HepG2 (cell line): ENCODE data around the gene CDH2. TPM values are rescaled to one million over a fixed set of nuclear protein-coding genes. Genes with fewer than 3 reads are reported as not detected.

Source experiments
- BHLHE40 ChIP-seq: IDR thresholded peaks from 2 replicates; pipeline ENCODE4 v1.6.1; 2011; ENCODE audit warnings: low read length, improper control_type of control experiment
- ELF3 ChIP-seq: IDR thresholded peaks from 2 replicates; pipeline ENCODE4 v1.6.1; 2016; ENCODE audit warnings: missing genetic modification reagents, missing compliant biosample characterization
- EZH2 ChIP-seq: conservative IDR thresholded peaks from 2 replicates; pipeline ENCODE4 v1.6.1; 2012; ENCODE audit warnings: mild to moderate bottlenecking, low read depth, low read length, moderate library complexity
- KDM1A ChIP-seq: IDR thresholded peaks from 2 replicates; pipeline ENCODE4 v1.6.1; 2016; ENCODE audit warnings: missing compliant biosample characterization
- NCOA5 ChIP-seq: sonication (generic); formaldehyde crosslinking; IDR thresholded peaks from 2 replicates; pipeline ENCODE4 v1.4.0; 2020; ENCODE audit warnings: missing genetic modification reagents
- PRMT3 ChIP-seq: sonication (generic); formaldehyde crosslinking; IDR thresholded peaks from 2 replicates; pipeline ENCODE4 v1.8.1; 2022; ENCODE audit warnings: low read depth, mild to moderate bottlenecking, moderate library complexity, missing genetic modification reagents, borderline replicate concordance
- RBM39 ChIP-seq: fragments of 200-400 bp; formaldehyde crosslinking; IDR thresholded peaks from one replicate; pipeline ENCODE4 v1.6.1; 2018; ENCODE audit warnings: antibody characterized with exemption, mild to moderate bottlenecking, low read depth, low read length; ENCODE audit not compliant: poor library complexity, severe bottlenecking
- TBL1XR1 ChIP-seq: fragments of 150-350 bp; IDR thresholded peaks from 2 replicates; pipeline ENCODE4 v1.6.1; 2014; ENCODE audit warnings: borderline replicate concordance, low read length; ENCODE audit not compliant: partially characterized antibody
- TBP ChIP-seq: sonication (generic); formaldehyde crosslinking; IDR thresholded peaks from 2 replicates; pipeline ENCODE4 v1.5.0; 2020; ENCODE audit warnings: missing genetic modification reagents
- TEAD3 ChIP-seq: optimal IDR thresholded peaks from 2 replicates; pipeline ENCODE3; 2016; ENCODE audit warnings: borderline replicate concordance
- ZFP36L1 ChIP-seq: sonication (generic); formaldehyde crosslinking; IDR thresholded peaks from 2 replicates; pipeline ENCODE4 v1.8.0; 2022; ENCODE audit warnings: mild to moderate bottlenecking, missing genetic modification reagents, moderate library complexity
- ZNF326 ChIP-seq: sonication (generic); formaldehyde crosslinking; IDR thresholded peaks from 2 replicates; pipeline ENCODE4 v1.4.0; 2020; ENCODE audit warnings: missing genetic modification reagents, borderline replicate concordance
- ZNF766 ChIP-seq: sonication (generic); formaldehyde crosslinking; IDR thresholded peaks from 2 replicates; pipeline ENCODE4 v1.5.0; 2020; ENCODE audit warnings: missing genetic modification reagents, borderline replicate concordance
- ZNF790 ChIP-seq: sonication (generic); formaldehyde crosslinking; IDR thresholded peaks from 2 replicates; pipeline ENCODE4 v1.8.0; 2022; ENCODE audit warnings: missing genetic modification reagents, mild to moderate bottlenecking, borderline replicate concordance
- polyA plus RNA-seq, 8 experiments: library from polyadenylated mRNA; depleted of rRNA in 3 of 8; stranded (reverse) in 7 of 8; unstranded in 1 of 8; fragments of >200 nt; fragmentation: Illumina TruSeq in 4 of 8; extraction: Trizol in 4 of 8; gene quantifications; 2 replicates each; pipeline versions ENCODE4 v1.2.1 to v1.2.3, GENCODE V29; 2011 to 2016; ENCODE audit warnings: low read depth in 4 of 8, missing spikeins in 1 of 8, mixed read lengths in 1 of 8; ENCODE audit not compliant: insufficient read depth in 1 of 8
- total RNA-seq, 5 experiments: library from RNA; depleted of rRNA; stranded (reverse); fragments of >200 nt; fragmentation: Illumina TruSeq; extraction: Trizol; gene quantifications; 2 replicates each; pipeline ENCODE4 v1.2.3, GENCODE V29; 2016; ENCODE audit warnings: low read depth in 1 of 5
- TF ChIP-seq, protein P1 (sequence below), 2 experiments: IDR thresholded peaks; 2 replicates each; pipeline ENCODE4 v1.6.1; 2011 to 2012; ENCODE audit warnings: low read length in 2 of 2, borderline replicate concordance in 1 of 2, low read depth in 1 of 2, mild to moderate bottlenecking in 1 of 2, moderate library complexity in 1 of 2
- TF ChIP-seq, protein P2 (sequence below): sonication (generic); formaldehyde crosslinking; IDR thresholded peaks from 2 replicates; pipeline ENCODE4 v1.4.0; 2020; ENCODE audit warnings: missing genetic modification reagents
- TF ChIP-seq, protein P3 (sequence below): sonication (generic); formaldehyde crosslinking; IDR thresholded peaks from 2 replicates; pipeline ENCODE4 v1.4.0; 2020; ENCODE audit warnings: missing genetic modification reagents, mild to moderate bottlenecking, borderline replicate concordance

Gene CDH2
- total and polyA plus RNA-seq, 2 of the 13 experiments (the other 11 are each of a cell fraction or from before 2014, with no cell fraction given): 18.6 to 36.1 TPM

- TF ChIP-seq, protein P1, sequence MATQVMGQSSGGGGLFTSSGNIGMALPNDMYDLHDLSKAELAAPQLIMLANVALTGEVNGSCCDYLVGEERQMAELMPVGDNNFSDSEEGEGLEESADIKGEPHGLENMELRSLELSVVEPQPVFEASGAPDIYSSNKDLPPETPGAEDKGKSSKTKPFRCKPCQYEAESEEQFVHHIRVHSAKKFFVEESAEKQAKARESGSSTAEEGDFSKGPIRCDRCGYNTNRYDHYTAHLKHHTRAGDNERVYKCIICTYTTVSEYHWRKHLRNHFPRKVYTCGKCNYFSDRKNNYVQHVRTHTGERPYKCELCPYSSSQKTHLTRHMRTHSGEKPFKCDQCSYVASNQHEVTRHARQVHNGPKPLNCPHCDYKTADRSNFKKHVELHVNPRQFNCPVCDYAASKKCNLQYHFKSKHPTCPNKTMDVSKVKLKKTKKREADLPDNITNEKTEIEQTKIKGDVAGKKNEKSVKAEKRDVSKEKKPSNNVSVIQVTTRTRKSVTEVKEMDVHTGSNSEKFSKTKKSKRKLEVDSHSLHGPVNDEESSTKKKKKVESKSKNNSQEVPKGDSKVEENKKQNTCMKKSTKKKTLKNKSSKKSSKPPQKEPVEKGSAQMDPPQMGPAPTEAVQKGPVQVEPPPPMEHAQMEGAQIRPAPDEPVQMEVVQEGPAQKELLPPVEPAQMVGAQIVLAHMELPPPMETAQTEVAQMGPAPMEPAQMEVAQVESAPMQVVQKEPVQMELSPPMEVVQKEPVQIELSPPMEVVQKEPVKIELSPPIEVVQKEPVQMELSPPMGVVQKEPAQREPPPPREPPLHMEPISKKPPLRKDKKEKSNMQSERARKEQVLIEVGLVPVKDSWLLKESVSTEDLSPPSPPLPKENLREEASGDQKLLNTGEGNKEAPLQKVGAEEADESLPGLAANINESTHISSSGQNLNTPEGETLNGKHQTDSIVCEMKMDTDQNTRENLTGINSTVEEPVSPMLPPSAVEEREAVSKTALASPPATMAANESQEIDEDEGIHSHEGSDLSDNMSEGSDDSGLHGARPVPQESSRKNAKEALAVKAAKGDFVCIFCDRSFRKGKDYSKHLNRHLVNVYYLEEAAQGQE (IDR thresholded peaks at IDR 0.05; ENCODE audit: borderline replicate concordance in 1 of 2, low read depth in 1 of 2, low read length in 2 of 2): no peak
- TF ChIP-seq ELF3 (CRISPR knock-in tag) (no peak), ZNF766 (CRISPR knock-in tag) (no peak), ZFP36L1 (no peak), TBP (no peak), RBM39 (no peak), PRMT3 (CRISPR knock-in tag) (no peak), TBL1XR1 (no peak), KDM1A (no peak), BHLHE40 (no peak), ZNF326 (no peak), EZH2 (no peak), ZNF790 (CRISPR knock-in tag) (no peak), TEAD3 (CRISPR knock-in tag) (no peak), NCOA5 (CRISPR knock-in tag) (no peak)
- TF ChIP-seq, protein P2, sequence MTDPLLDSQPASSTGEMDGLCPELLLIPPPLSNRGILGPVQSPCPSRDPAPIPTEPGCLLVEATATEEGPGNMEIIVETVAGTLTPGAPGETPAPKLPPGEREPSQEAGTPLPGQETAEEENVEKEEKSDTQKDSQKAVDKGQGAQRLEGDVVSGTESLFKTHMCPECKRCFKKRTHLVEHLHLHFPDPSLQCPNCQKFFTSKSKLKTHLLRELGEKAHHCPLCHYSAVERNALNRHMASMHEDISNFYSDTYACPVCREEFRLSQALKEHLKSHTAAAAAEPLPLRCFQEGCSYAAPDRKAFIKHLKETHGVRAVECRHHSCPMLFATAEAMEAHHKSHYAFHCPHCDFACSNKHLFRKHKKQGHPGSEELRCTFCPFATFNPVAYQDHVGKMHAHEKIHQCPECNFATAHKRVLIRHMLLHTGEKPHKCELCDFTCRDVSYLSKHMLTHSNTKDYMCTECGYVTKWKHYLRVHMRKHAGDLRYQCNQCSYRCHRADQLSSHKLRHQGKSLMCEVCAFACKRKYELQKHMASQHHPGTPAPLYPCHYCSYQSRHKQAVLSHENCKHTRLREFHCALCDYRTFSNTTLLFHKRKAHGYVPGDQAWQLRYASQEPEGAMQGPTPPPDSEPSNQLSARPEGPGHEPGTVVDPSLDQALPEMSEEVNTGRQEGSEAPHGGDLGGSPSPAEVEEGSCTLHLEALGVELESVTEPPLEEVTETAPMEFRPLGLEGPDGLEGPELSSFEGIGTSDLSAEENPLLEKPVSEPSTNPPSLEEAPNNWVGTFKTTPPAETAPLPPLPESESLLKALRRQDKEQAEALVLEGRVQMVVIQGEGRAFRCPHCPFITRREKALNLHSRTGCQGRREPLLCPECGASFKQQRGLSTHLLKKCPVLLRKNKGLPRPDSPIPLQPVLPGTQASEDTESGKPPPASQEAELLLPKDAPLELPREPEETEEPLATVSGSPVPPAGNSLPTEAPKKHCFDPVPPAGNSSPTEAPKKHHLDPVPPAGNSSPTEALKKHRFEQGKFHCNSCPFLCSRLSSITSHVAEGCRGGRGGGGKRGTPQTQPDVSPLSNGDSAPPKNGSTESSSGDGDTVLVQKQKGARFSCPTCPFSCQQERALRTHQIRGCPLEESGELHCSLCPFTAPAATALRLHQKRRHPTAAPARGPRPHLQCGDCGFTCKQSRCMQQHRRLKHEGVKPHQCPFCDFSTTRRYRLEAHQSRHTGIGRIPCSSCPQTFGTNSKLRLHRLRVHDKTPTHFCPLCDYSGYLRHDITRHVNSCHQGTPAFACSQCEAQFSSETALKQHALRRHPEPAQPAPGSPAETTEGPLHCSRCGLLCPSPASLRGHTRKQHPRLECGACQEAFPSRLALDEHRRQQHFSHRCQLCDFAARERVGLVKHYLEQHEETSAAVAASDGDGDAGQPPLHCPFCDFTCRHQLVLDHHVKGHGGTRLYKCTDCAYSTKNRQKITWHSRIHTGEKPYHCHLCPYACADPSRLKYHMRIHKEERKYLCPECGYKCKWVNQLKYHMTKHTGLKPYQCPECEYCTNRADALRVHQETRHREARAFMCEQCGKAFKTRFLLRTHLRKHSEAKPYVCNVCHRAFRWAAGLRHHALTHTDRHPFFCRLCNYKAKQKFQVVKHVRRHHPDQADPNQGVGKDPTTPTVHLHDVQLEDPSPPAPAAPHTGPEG: no peak
- TF ChIP-seq, protein P3, sequence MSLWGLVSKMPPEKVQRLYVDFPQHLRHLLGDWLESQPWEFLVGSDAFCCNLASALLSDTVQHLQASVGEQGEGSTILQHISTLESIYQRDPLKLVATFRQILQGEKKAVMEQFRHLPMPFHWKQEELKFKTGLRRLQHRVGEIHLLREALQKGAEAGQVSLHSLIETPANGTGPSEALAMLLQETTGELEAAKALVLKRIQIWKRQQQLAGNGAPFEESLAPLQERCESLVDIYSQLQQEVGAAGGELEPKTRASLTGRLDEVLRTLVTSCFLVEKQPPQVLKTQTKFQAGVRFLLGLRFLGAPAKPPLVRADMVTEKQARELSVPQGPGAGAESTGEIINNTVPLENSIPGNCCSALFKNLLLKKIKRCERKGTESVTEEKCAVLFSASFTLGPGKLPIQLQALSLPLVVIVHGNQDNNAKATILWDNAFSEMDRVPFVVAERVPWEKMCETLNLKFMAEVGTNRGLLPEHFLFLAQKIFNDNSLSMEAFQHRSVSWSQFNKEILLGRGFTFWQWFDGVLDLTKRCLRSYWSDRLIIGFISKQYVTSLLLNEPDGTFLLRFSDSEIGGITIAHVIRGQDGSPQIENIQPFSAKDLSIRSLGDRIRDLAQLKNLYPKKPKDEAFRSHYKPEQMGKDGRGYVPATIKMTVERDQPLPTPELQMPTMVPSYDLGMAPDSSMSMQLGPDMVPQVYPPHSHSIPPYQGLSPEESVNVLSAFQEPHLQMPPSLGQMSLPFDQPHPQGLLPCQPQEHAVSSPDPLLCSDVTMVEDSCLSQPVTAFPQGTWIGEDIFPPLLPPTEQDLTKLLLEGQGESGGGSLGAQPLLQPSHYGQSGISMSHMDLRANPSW (CRISPR knock-in tag): no peak
Measured at GRCh38 chr18:28176948-28177827, at the start of gene CDH2 (continued).
